ENCODE measurements around the gene ANKS3. TPM values are rescaled to one million over a fixed set of nuclear protein-coding genes. Genes with fewer than 3 reads are reported as not detected.

Gene ANKS3
- polyA plus RNA-seq, 2 of the 4 experiments (the other 2 are of a cell fraction) = 22.7 to 27.1 TPM

DNA sequence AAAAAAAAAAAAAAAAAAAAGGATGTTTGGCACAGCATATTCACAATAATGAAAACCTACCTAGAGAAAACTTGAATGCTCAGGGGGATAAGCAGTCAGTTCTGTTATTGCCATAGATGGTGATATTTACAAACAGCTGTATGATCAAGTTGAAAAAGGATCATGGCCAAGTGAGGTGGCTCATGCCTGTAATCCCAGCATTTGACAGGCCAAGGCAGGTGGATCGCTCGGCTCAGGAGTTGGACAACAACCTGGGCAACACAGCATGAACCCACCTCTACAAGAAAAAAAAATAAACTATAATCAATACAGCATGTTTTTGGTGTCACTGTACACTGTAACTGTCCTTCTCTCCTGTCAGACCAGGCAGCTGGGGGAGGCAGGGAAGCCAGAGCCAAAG is 19.1 kb downstream of the ANKS3 start (continued):
- TF ChIP-seq, protein P1, sequence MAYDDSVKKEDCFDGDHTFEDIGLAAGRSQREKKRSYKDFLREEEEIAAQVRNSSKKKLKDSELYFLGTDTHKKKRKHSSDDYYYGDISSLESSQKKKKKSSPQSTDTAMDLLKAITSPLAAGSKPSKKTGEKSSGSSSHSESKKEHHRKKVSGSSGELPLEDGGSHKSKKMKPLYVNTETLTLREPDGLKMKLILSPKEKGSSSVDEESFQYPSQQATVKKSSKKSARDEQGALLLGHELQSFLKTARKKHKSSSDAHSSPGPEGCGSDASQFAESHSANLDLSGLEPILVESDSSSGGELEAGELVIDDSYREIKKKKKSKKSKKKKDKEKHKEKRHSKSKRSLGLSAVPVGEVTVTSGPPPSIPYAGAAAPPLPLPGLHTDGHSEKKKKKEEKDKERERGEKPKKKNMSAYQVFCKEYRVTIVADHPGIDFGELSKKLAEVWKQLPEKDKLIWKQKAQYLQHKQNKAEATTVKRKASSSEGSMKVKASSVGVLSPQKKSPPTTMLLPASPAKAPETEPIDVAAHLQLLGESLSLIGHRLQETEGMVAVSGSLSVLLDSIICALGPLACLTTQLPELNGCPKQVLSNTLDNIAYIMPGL (CRISPR knock-in tag; IDR thresholded peaks at IDR 0.05; ENCODE audit: borderline replicate concordance) = no peak
- TF ChIP-seq HDAC2 (IDR thresholded peaks at IDR 0.05) = no peak
- no peak for TF ChIP-seq EHMT2 (IDR thresholded peaks at IDR 0.05; ENCODE audit: low read depth)

DNA sequence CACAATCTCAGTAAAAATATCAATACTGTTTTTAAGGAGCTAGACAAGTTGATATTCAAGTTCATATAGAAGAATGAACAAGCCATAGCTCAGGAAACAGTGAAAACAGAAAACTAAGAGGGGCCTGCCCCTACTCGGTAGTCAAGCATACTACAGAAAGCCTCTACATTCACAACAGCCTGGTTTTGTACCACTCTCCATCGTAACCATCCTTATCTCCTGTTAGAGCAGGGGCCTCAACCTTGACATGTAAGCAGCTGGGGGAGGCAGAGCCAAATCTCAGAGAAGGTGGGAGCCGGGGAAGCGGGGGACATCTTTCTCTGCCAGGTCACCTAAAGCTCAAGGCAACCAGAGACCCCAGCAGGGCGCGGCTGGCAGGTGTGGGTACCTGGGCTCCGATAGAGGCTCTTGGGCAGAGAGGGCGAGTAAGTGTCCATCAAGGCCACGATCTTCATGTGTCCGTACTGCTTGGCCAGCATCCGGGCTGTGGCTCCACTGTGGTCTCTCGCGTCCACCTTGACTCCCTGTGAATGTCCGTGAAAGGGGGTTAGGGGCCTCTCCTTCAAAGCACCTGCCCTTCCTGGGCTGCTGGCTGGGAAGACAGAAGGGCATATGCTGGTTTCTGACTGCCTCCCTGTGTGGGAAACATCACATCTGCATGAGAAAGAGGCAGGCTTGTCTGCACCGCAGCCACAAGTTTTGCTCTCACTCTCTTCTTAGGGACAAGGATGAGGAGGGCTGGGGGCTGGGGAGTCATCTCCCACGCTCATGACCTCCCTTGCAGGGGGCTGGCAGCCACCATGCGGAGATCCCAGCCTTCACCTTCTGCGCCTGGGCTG is 20.2 kb downstream of the ANKS3 start:
- TF ChIP-seq ZNF302 (CRISPR knock-in tag; IDR thresholded peaks at IDR 0.05) (no peak), CHD4 (IDR thresholded peaks at IDR 0.05; ENCODE audit: borderline replicate concordance) (no peak), ZC3H11A (IDR thresholded peaks at IDR 0.05) (no peak), KDM1A (IDR thresholded peaks at IDR 0.05; ENCODE audit: low read depth) (no peak), HOXB5 (CRISPR knock-in tag; IDR thresholded peaks at IDR 0.05) (no peak), SREBF2 (IDR thresholded peaks at IDR 0.05) (no peak), HDAC2 (IDR thresholded peaks at IDR 0.05) (no peak), HOXA7 (CRISPR knock-in tag; IDR thresholded peaks at IDR 0.05) (no peak), CHD2 (IDR thresholded peaks at IDR 0.05; ENCODE audit: low read length, partially characterized antibody) (no peak), NPAS2 (CRISPR knock-in tag; IDR thresholded peaks at IDR 0.05; ENCODE audit: borderline replicate concordance) (no peak), FOSB (CRISPR knock-in tag; IDR thresholded peaks at IDR 0.05) (no peak), SMC3 (IDR thresholded peaks at IDR 0.05) (no peak), EP300 (IDR thresholded peaks at IDR 0.05) (no peak), TFCP2L1 (CRISPR knock-in tag; IDR thresholded peaks at IDR 0.05) (no peak), MAFK (IDR thresholded peaks at IDR 0.05; ENCODE audit: partially characterized antibody) (no peak)
- TF ChIP-seq, protein P2, sequence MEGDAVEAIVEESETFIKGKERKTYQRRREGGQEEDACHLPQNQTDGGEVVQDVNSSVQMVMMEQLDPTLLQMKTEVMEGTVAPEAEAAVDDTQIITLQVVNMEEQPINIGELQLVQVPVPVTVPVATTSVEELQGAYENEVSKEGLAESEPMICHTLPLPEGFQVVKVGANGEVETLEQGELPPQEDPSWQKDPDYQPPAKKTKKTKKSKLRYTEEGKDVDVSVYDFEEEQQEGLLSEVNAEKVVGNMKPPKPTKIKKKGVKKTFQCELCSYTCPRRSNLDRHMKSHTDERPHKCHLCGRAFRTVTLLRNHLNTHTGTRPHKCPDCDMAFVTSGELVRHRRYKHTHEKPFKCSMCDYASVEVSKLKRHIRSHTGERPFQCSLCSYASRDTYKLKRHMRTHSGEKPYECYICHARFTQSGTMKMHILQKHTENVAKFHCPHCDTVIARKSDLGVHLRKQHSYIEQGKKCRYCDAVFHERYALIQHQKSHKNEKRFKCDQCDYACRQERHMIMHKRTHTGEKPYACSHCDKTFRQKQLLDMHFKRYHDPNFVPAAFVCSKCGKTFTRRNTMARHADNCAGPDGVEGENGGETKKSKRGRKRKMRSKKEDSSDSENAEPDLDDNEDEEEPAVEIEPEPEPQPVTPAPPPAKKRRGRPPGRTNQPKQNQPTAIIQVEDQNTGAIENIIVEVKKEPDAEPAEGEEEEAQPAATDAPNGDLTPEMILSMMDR (IDR thresholded peaks at IDR 0.05) = no peak
- TF ChIP-seq, protein P3, sequence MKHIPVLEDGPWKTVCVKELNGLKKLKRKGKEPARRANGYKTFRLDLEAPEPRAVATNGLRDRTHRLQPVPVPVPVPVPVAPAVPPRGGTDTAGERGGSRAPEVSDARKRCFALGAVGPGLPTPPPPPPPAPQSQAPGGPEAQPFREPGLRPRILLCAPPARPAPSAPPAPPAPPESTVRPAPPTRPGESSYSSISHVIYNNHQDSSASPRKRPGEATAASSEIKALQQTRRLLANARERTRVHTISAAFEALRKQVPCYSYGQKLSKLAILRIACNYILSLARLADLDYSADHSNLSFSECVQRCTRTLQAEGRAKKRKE (CRISPR knock-in tag; IDR thresholded peaks at IDR 0.05; ENCODE audit: low read depth) = no peak
- TF ChIP-seq, protein P4, sequence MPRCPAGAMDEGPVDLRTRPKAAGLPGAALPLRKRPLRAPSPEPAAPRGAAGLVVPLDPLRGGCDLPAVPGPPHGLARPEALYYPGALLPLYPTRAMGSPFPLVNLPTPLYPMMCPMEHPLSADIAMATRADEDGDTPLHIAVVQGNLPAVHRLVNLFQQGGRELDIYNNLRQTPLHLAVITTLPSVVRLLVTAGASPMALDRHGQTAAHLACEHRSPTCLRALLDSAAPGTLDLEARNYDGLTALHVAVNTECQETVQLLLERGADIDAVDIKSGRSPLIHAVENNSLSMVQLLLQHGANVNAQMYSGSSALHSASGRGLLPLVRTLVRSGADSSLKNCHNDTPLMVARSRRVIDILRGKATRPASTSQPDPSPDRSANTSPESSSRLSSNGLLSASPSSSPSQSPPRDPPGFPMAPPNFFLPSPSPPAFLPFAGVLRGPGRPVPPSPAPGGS (IDR thresholded peaks at IDR 0.05) = no peak
- ChIA-PET POLR2A (no interaction called here), CTCF (interaction anchor here (1.7 kb wide), 1 partner anchor 64 kb away, joined by 4 read pairs; no protein-coding TSS in a partner anchor)
- no peak overlapping the region for H3K4me2 ChIP-seq
- DNase-seq (ENCODE audit: low read depth in 1 of 2, low spot score in 1 of 2) = no peak
- no peaks in the 10 kb centered on the region for H3K4me1 ChIP-seq
- no peaks in the 10 kb centered on the region for H3K9me3 ChIP-seq
- 92% methylated on average over 18 of the region's 18 CpGs for WGBS (ENCODE audit: missing lambda C conversion rate)
- no peak for FAIRE-seq
- no peak overlapping the region for H3K27ac ChIP-seq
- H3K4me3 ChIP-seq = no peak overlapping the region
- ATAC-seq = no peak

All from A549 (cell line).